GM13976 (cell line): ENCODE results near the gene CIBAR2.

Experiments
- DNase-seq: peaks from one replicate; pipeline ENCODE4 v3.0.0; 2012; ENCODE audit warnings: low spot score
- in situ Hi-C: fragments of 300-500 bp; cut with MboI; formaldehyde crosslinking; loops from one replicate; pipeline ENCODE4 v1.12.0; 2022; ENCODE audit warnings: low sequenced_read_pairs, mixed read lengths, inconsistent platforms; ENCODE audit not compliant: unreplicated experiment
- TF ChIP-seq, protein P1 (sequence below): IDR thresholded peaks from 2 replicates; pipeline ENCODE4 v1.5.1; 2012; ENCODE audit warnings: borderline replicate concordance, mild to moderate bottlenecking; ENCODE audit not compliant: insufficient read depth; ENCODE audit errors: extremely low read depth, missing control alignments, control extremely low read depth

CIBAR2 gene

DNA sequence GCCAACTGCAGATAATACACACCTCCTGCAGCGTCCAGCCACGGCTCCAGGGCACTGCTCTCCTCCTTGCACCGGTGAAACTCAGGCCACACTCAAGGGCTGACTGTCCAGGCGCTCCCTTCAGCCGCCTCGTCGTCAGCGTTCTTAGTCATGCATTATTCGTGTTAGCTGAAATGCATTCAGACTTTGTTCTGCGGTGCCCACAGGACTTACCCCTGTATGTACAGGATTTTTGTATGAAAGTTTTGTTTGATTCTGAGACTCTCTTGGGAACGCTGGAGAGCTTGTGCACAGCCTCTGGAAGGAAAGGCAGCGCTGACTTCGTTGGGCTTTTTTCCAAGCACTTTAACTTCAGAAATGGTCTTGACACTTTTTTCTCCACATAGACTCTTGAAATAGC is 22.1 kb downstream of the CIBAR2 start:
- in situ Hi-C loops, result no loop called here

DNA sequence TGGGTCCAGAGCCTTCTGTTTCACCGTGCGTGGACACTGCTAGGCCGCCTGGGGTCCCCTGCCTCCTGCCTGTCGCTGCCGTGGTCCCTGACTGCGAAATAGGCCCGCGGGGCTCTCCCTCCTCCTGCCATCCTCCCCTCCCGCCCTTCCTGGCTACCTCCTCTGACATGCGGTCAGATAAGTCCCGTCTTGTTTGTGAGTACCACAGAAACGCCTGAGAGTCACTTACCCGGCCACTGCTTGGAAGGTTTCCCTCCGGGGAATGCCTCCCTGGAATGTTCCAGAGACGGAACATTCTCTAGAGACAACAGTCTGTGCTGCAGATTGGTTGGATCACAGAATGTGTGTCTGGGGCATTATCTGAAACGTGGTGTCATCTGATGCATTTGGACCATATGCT is 22.7 kb downstream of the CIBAR2 start:
- no peak for DNase-seq
- in situ Hi-C loops, result no loop called here
- TF ChIP-seq, protein P1, sequence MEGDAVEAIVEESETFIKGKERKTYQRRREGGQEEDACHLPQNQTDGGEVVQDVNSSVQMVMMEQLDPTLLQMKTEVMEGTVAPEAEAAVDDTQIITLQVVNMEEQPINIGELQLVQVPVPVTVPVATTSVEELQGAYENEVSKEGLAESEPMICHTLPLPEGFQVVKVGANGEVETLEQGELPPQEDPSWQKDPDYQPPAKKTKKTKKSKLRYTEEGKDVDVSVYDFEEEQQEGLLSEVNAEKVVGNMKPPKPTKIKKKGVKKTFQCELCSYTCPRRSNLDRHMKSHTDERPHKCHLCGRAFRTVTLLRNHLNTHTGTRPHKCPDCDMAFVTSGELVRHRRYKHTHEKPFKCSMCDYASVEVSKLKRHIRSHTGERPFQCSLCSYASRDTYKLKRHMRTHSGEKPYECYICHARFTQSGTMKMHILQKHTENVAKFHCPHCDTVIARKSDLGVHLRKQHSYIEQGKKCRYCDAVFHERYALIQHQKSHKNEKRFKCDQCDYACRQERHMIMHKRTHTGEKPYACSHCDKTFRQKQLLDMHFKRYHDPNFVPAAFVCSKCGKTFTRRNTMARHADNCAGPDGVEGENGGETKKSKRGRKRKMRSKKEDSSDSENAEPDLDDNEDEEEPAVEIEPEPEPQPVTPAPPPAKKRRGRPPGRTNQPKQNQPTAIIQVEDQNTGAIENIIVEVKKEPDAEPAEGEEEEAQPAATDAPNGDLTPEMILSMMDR, result no peak

More for the DNA sequence above, 22.1 kb downstream of the CIBAR2 start:
- DNase-seq, result no peak
- TF ChIP-seq, protein P1, result no peak

DNA sequence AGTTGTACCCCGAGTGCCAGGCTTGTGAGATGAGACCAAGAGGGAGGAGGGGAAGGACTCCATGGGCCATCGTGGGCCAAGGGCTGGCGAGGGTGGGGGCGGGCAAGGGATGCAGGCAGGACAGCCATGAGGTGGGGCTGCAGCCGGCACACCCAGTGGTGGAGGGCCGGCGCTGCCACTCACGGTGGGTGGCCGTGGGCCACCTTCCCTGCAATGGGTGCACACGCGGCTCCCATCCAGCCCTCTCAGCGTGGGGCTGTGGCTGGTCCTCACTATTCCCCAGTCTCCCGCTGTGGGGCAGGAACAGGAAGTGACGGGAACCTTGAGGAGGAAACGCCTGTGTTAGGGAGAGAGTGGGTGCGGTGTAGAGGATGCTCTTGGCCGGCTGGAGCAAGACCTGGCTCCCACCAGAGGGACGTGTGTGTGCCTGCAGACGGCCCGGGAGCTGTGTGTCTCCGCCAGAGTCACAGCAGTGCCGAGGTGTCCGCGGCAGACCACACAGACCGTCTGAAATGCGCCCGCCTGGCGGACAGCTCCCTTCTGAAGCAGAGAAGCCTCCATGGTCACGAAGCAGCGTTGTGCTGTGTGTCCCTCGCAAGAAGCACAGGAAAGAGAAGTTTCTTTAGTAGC is 23.6 kb downstream of the CIBAR2 start:
- no peak for DNase-seq
- TF ChIP-seq, protein P1, result no peak
- in situ Hi-C loops, result no loop called here

DNA sequence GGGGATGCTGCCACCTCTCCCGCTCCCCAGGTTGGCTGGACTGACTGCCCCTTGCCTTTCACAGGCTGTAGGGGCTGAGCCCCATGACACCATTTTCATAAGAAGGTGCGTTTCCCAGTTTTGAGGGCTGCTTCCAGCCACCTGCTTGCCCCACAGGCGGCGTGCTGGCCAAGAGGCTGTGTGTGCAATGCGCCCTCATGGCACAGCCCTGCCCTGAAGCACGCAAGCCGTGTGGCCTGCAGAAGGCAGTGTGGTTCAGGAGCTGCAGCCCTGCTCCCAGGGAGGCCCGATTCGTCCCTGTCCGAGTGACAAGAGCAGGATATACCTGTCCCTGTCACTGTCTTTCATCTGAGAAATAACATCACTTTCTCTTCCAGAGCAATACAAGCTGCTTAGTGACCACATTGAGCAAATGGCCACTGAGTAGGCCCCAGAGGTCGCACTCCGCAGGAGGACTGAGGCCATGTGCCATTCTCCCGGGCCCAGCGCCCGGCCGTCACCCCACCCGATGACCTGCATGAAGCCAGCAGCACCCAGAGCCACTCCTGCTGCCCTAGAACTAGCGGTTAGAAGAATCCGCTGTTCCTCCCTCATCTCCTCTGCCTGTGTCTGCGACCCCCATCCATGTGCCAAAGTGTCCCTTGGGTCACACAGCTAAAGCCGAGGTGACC is 24.2 kb downstream of the CIBAR2 start:
- no peak for DNase-seq
- TF ChIP-seq, protein P1, result no peak
- in situ Hi-C loops, result no loop called here

DNA sequence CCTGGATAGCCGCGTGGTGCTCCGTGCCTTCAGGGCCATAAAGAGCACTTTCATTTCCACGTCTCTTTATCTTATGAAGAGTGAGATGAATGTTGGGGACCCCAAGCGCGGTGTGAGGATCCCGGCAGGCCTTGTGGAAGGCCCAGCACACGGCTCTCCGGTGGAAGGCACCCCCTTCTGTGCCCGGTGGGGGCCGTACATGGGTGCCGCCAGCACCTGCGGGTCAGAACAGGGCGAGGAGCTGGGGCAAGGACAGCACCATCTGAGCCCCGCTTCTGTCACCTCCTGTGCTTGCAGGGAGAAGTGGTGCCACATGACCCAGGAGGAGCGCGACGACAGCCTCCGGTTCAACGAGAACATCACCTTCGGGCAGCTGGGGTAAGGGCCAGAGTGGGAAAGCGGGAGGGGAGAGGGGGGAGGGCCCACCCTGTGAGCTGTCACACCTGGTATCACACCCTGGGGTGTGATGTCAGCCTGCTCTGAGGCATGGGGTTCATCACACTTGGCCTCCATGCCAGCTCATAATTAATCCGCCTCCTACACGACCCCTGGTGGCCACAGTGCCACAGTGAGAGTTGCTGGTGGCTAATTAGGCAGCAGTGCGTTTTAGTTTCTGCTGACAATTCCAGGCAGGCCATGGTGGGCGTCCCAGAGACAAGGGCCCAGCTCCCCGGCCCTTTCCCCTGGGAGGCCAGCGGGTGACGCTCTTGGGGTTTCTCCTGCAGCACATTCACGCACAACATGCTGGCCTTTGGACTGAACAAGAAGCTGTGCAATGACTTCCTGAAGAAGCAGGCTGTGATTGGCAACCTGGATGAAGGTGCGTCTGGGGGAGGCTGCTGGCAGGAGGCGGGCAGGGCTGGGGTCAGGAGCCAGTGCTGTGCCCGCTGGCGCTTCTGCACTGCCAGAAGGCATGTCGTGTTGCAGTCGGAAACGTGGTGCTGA is 25.7 kb downstream of the CIBAR2 start:
- DNase-seq, result peak; percentile 91
- TF ChIP-seq, protein P1, result peak; percentile 71
- in situ Hi-C loops, result no loop called here

DNA sequence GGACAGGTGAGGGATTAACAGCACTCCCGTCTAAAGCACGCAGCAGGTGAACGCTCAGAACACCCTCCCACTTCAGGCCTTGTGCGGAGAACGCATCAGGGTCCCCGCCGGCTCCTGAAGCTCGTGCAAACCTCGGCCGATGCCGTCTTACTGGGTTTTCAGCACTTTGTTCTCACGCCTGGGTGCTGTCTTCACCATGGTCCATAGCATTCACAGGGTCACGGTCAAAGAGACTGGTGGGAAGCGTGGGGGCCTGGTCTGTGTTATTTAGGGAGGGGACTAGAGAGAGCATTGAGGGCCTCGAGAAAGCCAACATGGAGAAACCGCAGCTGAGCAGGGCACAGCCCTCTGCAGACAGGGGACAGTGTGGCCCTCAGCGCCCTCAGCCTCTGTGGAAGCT is 26.6 kb downstream of the CIBAR2 start:
- DNase-seq, result no peak
- in situ Hi-C loops, result no loop called here
- TF ChIP-seq, protein P1, result no peak
